ENCODE measurements around the gene NUP93.

The NUP93 gene

GRCh38 chr16:56897026-56897799, 167.3 kb downstream of the NUP93 start:
- no peak for DNase-seq

GRCh38 chr16:56898847-56899246, 168.9 kb downstream of the NUP93 start:
- no peak for DNase-seq
